GM18511 (cell line): ENCODE results near the gene NAP1L5.
A peak's percentile ranks its signal among the peaks of the same experiment; 100 is the strongest.

Experiments used
- ATAC-seq: cut with Tn5 transposase; IDR thresholded peaks from one replicate; pipeline ENCODE4 v1.9.1; 2021; ENCODE audit warnings: mild to moderate bottlenecking, moderate library complexity; ENCODE audit not compliant: unreplicated experiment

Gene NAP1L5

DNA sequence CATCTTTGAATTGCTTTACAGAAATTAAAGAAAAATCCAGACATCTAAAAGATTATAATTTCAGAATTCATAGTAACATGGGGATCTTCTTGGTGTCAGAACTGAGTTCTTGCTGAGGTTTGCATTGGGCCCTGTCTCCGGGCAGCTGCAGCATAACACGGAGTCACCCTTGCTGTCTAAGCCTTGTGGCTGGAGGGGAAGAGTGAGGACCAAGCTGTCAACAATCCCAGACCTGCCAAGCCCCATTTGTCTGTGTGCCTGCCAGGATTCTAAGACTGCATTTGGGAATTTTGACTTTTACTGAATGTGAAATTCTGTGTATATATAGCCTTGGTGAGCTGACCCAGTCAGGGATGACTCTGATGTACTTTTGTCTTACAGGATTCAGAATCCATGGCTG is 25.2 kb upstream of the NAP1L5 start:
- ATAC-seq, result no peak

- ATAC-seq, result no peak
Measured at GRCh38 chr4:88722276-88722780, 24.7 kb upstream of the NAP1L5 start.

DNA sequence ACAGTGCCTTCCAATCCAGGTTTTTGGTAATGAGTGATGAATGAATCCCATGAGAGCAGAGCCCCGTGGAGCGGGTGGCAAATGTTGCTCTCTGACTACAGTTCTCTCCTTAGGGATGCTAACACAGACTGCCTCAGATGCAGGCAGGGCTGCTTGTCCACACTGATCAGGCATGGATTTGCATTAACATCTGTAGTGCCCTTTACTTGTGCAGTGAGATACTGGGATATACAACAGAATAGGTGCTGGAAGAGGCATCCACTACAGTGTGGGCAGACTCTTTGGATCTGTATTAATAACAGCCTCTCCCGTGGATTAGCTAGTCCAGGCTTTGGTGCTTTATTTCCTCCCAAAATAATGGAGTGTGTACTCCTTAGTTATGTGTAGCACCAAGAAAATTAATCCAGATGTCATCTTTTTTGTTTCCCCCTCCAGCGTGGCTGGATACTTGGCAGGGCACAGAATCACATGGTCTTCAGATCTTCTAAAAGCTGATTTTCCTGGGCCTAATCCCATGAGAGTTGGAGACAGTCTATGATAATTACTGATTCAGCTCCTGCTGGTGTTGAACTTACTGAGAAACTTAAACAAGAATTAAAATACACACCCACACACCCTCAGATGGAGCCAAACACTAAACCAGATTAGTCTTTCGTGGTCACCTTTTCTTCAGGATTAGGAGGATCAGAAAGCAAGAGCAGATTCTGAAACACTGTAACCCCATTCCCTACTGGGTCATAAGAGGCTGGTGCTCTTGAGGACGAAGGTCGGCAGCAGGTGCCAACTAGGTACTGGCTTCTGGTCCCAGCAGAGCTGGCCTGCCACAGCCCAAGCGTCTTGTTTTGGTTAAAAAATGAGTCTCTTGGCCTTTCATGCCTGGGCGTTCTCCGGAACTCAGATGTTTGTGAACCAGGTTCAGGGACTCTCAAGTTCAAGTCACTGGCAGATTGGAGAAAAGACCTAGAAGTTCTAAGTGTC is 23.1 kb upstream of the NAP1L5 start:
- ATAC-seq, result no peak

GRCh38 chr4:88719381-88719780 is 21.8 kb upstream of the NAP1L5 start:
- ATAC-seq, result no peak

GRCh38 chr4:88718098-88718497 is 20.5 kb upstream of the NAP1L5 start:
- ATAC-seq, result no peak

DNA sequence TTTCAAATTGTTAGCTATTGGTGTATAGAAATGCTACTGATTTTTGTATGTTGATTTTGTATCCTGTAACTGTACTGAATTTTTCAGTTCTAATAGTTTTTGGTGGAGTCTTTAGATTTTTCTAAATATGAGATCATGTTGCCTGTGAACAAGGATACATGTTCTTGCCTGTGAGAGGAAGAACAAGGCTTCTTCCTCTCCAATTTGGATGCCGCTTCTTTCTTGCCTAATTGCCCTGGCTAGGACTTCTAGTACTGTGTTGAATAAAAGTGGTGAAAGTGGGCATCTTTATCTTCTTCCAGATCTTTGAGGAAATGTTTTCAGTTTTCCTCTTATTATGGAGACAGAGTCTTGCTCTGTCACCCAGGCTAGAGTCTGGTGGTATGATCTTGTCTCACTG is 16.2 kb upstream of the NAP1L5 start:
- no peak for ATAC-seq

- ATAC-seq, result no peak
Measured at GRCh38 chr4:88709989-88710388, 12.4 kb upstream of the NAP1L5 start.

- ATAC-seq, result no peak
Measured at GRCh38 chr4:88706574-88706973, 8.9 kb upstream of the NAP1L5 start.

DNA sequence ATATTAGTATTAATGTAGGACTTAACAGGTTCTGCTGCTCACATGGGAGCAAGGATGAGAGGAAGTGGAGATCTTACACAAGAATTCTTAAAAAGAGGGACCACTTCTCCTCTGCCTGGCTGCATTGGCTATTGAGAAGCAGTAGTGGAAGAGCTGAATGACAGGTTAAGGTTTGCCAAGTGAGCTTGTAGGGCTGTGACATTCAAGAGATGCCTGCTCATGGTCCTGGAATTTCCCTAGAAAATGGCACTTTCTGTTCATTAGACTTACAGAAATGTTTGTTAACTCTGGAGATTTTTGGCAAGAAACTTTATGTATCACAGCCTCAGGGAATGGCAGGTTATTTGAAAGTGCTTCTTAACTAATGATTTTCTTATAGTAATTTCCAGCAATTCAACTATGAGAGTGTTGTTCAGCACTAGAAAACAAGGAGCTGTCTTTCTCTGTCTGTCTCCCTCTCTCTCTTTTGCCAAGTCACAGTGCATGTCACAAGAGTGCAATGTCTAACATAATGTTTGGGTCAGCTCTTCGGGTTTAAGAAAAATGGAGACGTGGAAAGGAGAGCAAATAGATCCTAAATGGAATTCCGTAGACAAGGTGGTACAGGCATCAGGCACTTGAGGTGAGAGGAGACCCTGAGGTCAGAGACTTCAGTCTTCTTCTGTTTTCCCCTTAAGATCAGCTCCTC is 8.3 kb upstream of the NAP1L5 start:
- no peak for ATAC-seq

DNA sequence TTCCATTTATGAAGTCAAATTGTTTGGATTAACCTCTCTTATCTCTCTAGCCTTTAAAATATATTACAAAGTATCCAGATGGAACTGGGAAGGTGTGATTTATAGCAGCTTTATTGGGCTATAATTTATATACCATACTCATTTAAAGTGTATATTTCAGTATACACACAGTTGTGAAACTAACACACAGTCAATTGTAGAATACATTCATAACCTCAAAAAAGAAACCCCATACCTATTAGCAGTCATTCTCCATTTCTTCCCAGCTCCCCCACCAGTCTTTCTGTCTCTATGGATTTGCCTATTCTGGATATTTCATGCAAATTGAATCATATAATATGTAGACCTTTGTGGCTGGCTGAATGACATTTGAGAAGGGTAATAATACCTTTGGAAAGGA is 7.6 kb upstream of the NAP1L5 start:
- no peak for ATAC-seq

DNA sequence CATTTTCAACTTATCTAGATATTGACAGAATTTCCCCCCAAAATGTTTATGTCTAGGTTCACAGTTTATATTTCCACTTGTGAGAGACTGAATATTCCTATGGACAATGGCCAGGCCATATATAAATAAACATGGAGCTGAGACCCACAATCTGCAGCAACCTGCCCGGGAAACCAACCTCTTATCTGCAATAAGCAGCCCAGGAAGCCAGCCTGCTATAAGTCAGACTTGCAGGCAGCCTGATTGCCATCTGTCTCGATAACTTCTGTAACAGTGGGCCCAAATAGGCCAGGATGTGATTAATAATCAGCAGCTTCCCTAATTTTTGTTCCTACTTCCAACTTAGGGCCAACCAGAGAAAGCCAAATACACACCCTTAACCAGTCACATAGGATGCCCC is 5.2 kb upstream of the NAP1L5 start:
- no peak for ATAC-seq

GRCh38 chr4:88698519-88698918 is 890 bp upstream of the NAP1L5 start:
- no peak for ATAC-seq

- ATAC-seq, result no peak
Measured at GRCh38 chr4:88697141-88697540, 488 bp downstream of the NAP1L5 start.

- ATAC-seq, result no peak
Measured at GRCh38 chr4:88696630-88697029, 999 bp downstream of the NAP1L5 start.

- ATAC-seq, result no peak
Measured at GRCh38 chr4:88693792-88694191, 3.8 kb downstream of the NAP1L5 start.

DNA sequence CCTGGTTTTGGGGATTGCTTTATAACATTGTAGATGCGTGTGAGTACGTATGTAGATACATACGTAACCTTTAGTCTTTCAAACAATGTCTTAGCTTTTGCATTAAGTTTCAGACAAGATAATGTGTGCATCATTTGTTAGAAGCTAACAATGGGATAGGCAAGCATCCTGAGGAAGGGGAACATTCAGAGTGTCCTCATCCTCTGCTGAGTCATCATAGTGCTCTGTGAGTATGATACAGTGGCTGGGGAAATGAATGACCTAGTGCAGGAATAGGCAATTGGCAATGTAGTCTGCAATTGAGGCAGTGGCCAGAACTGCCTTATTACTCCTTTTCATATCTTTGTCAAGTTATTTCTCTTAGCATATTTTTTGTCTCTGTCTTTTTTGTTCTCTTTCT is 7.3 kb downstream of the NAP1L5 start:
- no peak for ATAC-seq

- no peak for ATAC-seq
Measured at GRCh38 chr4:88681209-88681608, 16.4 kb downstream of the NAP1L5 start.

- ATAC-seq, result no peak
Measured at GRCh38 chr4:88675543-88675942, 22.1 kb downstream of the NAP1L5 start.

- ATAC-seq, result no peak
Measured at GRCh38 chr4:88674979-88675378, 22.6 kb downstream of the NAP1L5 start.

DNA sequence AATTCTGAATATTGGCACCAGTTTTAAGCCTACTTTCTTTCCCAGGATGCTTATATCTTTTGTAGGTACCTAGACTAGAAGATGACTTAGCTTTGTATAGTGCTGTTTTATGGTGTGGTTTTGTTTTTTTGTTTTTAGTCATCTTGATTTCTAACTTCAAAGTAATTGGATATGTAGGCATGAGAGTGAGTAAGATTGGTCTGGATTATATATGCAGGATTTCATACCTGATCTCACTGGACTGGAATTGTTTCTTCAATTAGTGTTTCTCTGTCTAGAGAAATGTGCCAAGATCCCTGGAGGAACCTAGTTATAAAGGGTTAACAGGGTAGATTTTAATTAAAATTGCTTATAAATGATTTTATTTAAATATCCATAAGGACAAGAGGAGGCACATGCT is 23.1 kb downstream of the NAP1L5 start:
- no peak for ATAC-seq

DNA sequence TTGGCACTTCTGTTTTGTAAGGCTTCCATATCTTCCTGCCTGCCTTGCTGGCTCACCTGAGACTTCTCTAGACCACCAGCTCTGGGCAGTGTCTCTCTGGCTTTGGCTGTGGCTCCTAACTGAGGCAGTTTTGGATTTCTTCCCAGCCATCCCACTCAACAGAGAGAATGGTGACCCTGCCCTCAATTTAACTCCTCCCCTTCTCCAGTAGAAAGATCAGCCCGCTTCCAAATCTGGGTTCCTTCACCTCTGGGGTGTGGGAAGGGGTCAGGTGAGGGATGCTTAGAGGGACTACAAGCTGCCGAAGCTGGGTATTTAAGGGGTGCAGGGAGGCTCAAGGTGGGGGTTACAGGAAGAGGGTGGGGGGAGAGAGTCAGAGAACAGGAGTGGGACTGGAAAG is 23.7 kb downstream of the NAP1L5 start:
- no peak for ATAC-seq

DNA sequence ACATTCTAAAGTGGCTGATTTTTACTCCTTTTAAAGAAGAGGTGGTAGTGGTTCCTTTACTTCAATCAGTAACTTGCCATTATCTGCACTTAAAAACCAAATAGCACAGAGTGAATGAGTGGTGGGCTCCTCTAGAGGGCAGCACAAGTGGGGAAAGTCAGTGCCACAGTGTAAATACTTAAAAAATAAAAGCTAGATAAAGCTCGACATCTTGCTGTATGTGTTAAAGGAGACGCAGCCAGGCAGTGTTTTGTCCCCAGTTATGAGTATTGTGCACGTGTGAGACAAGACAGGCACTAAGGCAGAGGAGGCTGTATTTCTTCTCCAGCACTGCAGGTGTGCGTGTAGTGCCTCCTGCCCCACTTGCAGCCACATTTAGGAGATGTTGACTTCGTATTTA is 24.6 kb downstream of the NAP1L5 start:
- ATAC-seq, result peak; percentile 68
